Heart right ventricle (tissue), 16 donors: Measurements from ENCODE around the gene PTPRG. TPM values are rescaled to one million over a fixed set of nuclear protein-coding genes. Genes with fewer than 3 reads are reported as not detected.

Source experiments
- ATAC-seq, 8 donors: fragments of 200-7000 bp; cut with Tn5 transposase; one replicate each; pipeline ENCODE4 v1.9.1; 2020; ENCODE audit warnings: mild to moderate bottlenecking in 8 of 8, moderate library complexity in 8 of 8, moderate number of reproducible peaks in 1 of 8
- DNase-seq, 2 donors: peaks; one replicate each; pipeline ENCODE4 v3.0.0-alpha.2; 2020
- H3K27ac ChIP-seq, 10 donors: fragments of 200-600 bp; sonication (generic) in 2 of 10; one replicate each; pipeline versions ENCODE4 v1.5.0 to v1.8.0; 2020 to 2022; ENCODE audit warnings: mild to moderate bottlenecking in 3 of 10
- H3K27me3 ChIP-seq, 7 donors: fragments of 200-600 bp; one replicate each; pipeline ENCODE4 v1.8.0; 2021 to 2022; ENCODE audit warnings: mild to moderate bottlenecking in 2 of 7
- H3K36me3 ChIP-seq, 9 donors: fragments of 200-600 bp; sonication (generic) in 1 of 9; one replicate each; pipeline versions ENCODE4 v1.5.0 to v1.8.0; 2020 to 2022; ENCODE audit warnings: mild to moderate bottlenecking in 2 of 9
- H3K4me1 ChIP-seq, 9 donors: fragments of 200-600 bp; sonication (generic) in 1 of 9; one replicate each; pipeline versions ENCODE4 v1.5.0 to v1.8.0; 2020 to 2022; ENCODE audit warnings: mild to moderate bottlenecking in 4 of 9
- H3K4me3 ChIP-seq, 10 donors: fragments of 200-600 bp; sonication (generic) in 2 of 10; one replicate each; pipeline versions ENCODE4 v1.5.0 to v1.8.0; 2020 to 2022; ENCODE audit warnings: mild to moderate bottlenecking in 7 of 10, moderate library complexity in 2 of 10
- H3K9me3 ChIP-seq, 11 donors: fragments of 200-600 bp in 10 of 11; sonication (generic) in 2 of 11; one replicate each; pipeline versions ENCODE4 v1.5.0 to v1.8.0; 2013 to 2022; ENCODE audit warnings: mild to moderate bottlenecking in 2 of 11, control low read depth in 1 of 11, moderate library complexity in 1 of 11
- WGBS, 2 donors: extraction: QIAGEN DNeasy Blood & Tissue Kit; methylation state at CpG; one replicate each; pipeline ENCODE4 v1.1.7; 2013; ENCODE audit warnings: inconsistent platforms in 1 of 2; 5-methylcytosine and 5-hydroxymethylcytosine counted together
- intact Hi-C, 10 donors: fragments of 100-400 bp; cut with DNase I; formaldehyde crosslinking; loops; one replicate each; pipeline versions ENCODE4 v1.11.1 to v1.14.2; 2022
- polyA plus RNA-seq, 2 donors: library from polyadenylated mRNA; stranded (reverse); fragments of 200-250 nt; gene quantifications; one replicate each; pipeline ENCODE4 v1.2.3, GENCODE V29; 2013
- total RNA-seq, 10 donors: library from RNA; stranded (reverse); fragmentation: NEBNext Ultra II Directional in 3 of 10; extraction: Animal tissue kit (Norgen Biotek cat#: 25700) in 3 of 10; gene quantifications; one replicate each; pipeline versions ENCODE4 v1.2.1 to v1.2.4, GENCODE V29; 2021 to 2023
- TF ChIP-seq, protein P1 (sequence below), 9 donors: fragments of 200-600 bp; sonication (generic) in 2 of 9; IDR thresholded peaks; one replicate each; pipeline versions ENCODE4 v1.5.0 to v1.8.0; 2021 to 2022; ENCODE audit warnings: antibody characterized with exemption in 9 of 9, mild to moderate bottlenecking in 5 of 9, moderate library complexity in 1 of 9
- donor health status: Arrhythmogenic right ventricular cardiomyopathy.
- donor health status: ischemic (EF 13 %, LVEDD 7.1; RV severe dilation, severe dysfunction).
- donor health status: healthy with polysubstance abuse.
- donor health status: DM: no; HTN: yes; CAD: no.
- donor health status: DM: no; HTN: no; CAD: no.
- donor health status: ischemic (EF 25% LVEDD 6.9; RV normal size, moderate dysfunction).
- donor health status: ischemic (EF 25% LVEDD 5.7; RV mildly dilated, moderate dysfunction).
- donor health status: healthy.
- donor health status: DM: yes; HTN: yes; CAD: no.
- donor health status: Ischemic cardiomyopathy.
- donor health status: ischemic (EF 35%, LVEDD 5.7; RV mildly dilated, moderate dysfunction).
- donor health status: nonischemic (EF 11% LVEDD 7.7; RV severe dilation, severe dysfunction).
- donor health status: DM: yes; HTN: yes; CAD: no.
- donor health status: PGD.
- donor health status: ischemic (EF 29% LVEDD 5.4; RV normal size, mild dysfunction).
- donor health status: nonischemic (EF 23%, LVEDD 6.1; RV moderate dilation, normal function).

The PTPRG gene
- total and polyA plus RNA-seq, 12 donors = 10.1 to 38.3 (median 32.6) TPM

DNA sequence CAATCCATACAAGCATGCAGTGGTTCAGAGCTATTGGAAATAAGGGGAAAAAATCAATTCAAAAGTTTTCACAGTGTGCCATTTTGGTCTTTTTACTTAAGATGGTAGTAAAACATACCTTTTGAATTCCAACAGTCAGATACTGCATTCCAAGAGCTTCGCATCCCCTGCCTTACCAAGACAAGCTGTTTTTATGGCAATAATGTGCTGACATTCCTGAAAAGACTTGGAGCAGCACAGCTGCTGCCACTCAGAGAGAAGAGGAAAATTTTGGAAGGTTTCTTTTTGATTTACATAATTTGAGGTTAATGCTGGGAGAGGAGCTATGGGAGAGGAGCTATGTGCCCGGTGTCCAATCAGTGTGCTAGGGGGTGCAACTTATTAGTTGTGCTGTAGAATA lies 663.7 kb downstream of the PTPRG start:
- Histone ChIP-seq H3K4me1 (peaks cover 0 to 7% (median 0%) of the 10 kb centered on the region in 9 donors), H3K36me3 (peaks cover 0 to 74% (median 6%) of the 10 kb centered on the region in 9 donors), H3K9me3 (no peaks in the 10 kb centered on the region), H3K4me3 (no peak overlapping the region), H3K27me3 (no peaks in the 10 kb centered on the region), H3K27ac (no peak overlapping the region)
- TF ChIP-seq, protein P1, sequence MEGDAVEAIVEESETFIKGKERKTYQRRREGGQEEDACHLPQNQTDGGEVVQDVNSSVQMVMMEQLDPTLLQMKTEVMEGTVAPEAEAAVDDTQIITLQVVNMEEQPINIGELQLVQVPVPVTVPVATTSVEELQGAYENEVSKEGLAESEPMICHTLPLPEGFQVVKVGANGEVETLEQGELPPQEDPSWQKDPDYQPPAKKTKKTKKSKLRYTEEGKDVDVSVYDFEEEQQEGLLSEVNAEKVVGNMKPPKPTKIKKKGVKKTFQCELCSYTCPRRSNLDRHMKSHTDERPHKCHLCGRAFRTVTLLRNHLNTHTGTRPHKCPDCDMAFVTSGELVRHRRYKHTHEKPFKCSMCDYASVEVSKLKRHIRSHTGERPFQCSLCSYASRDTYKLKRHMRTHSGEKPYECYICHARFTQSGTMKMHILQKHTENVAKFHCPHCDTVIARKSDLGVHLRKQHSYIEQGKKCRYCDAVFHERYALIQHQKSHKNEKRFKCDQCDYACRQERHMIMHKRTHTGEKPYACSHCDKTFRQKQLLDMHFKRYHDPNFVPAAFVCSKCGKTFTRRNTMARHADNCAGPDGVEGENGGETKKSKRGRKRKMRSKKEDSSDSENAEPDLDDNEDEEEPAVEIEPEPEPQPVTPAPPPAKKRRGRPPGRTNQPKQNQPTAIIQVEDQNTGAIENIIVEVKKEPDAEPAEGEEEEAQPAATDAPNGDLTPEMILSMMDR (IDR thresholded peaks at IDR 0.05) = no peak
- ATAC-seq = no peak
- intact Hi-C loops = no loop called here
- DNase-seq = no peak
- WGBS, 2 donors = 82 to 91% methylated on average over 2 of the region's 2 CpGs

- intact Hi-C loops = no loop called here
- H3K9me3 ChIP-seq = no peaks in the 10 kb centered on the region
- H3K27me3 ChIP-seq = no peaks in the 10 kb centered on the region
- peaks cover 0 to 57% (median 5%) of the 10 kb centered on the region in 9 donors for H3K36me3 ChIP-seq
- WGBS, 2 donors = 96% methylated on average over 6 of the region's 6 CpGs
- no peak for ATAC-seq
- no peak for DNase-seq
- H3K4me3 ChIP-seq = no peak overlapping the region
- TF ChIP-seq, protein P1 (IDR thresholded peaks at IDR 0.05) = no peak
- H3K27ac ChIP-seq = no peak overlapping the region
- peaks cover 0 to 7% (median 0%) of the 10 kb centered on the region in 9 donors for H3K4me1 ChIP-seq
Measured at GRCh38 chr3:62226601-62227339, 665.4 kb downstream of the PTPRG start.

GRCh38 chr3:62228467-62228866 lies 667.1 kb downstream of the PTPRG start:
- TF ChIP-seq, protein P1 (IDR thresholded peaks at IDR 0.05) = no peak
- intact Hi-C loops = no loop called here
- Histone ChIP-seq H3K27me3 (no peaks in the 10 kb centered on the region), H3K4me3 (no peak overlapping the region), H3K9me3 (no peaks in the 10 kb centered on the region), H3K4me1 (peaks cover 0 to 6% (median 0%) of the 10 kb centered on the region in 9 donors), H3K36me3 (peaks cover 0 to 40% (median 0%) of the 10 kb centered on the region in 9 donors), H3K27ac (no peak overlapping the region)
- ATAC-seq (no peak), DNase-seq (no peak)
- whole genome bisulfite sequencing, 2 donors = 95% methylated on average over 3 of the region's 3 CpGs

GRCh38 chr3:62229211-62229610 lies 667.8 kb downstream of the PTPRG start:
- DNase-seq (no peak), ATAC-seq (no peak)
- H3K4me3 ChIP-seq = no peak overlapping the region
- no peaks in the 10 kb centered on the region for H3K27me3 ChIP-seq
- TF ChIP-seq, protein P1 (IDR thresholded peaks at IDR 0.05) = no peak
- intact Hi-C loops = no loop called here
- 90 to 91% methylated on average over 5 of the region's 5 CpGs for WGBS, 2 donors
- H3K36me3 ChIP-seq = peaks cover 0 to 35% (median 0%) of the 10 kb centered on the region in 9 donors
- no peaks in the 10 kb centered on the region for H3K9me3 ChIP-seq
- H3K4me1 ChIP-seq = no peaks in the 10 kb centered on the region
- no peak overlapping the region for H3K27ac ChIP-seq
